GM18868 (cell line): ENCODE results near the gene CERS3.

Experiments used
- ATAC-seq: cut with Tn5 transposase; IDR thresholded peaks from one replicate; pipeline ENCODE4 v1.9.1; 2021; ENCODE audit warnings: mild to moderate bottlenecking, moderate library complexity; ENCODE audit not compliant: unreplicated experiment

CERS3 gene

DNA sequence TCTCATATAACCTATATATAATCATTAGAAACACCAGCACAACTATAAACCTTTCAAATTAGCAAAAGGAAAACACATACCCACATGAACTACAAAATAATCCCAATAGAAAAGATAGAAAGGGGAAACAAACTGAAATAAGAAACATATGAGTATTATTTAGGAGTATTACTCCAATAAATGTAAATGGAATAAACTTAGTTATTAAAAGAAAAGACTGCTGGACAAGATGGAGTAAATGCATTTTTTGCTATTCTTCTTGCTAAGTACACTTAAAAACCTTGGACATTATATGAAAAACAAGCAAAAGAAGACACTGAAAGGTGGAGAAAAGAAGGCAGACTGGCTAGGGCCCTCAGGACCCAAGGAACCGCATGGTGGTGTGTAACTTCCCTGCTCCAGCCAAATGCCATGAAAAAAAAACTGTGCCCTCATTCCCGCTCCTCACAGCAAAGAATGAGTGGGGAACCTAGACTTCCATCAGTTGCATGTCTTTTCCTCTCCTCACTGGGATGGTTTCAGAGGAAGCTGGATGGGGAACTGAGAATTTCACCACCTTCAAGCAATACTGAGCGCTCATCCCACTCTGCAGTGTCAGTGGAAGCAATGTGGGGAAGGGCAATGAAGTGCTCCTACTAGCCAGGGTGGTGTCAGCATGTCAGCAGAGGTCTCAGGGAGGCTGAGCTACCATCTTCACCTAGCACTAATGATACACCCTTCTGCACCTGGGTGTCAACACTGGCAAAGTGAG is 143.3 kb downstream of the CERS3 start:
- no peak for ATAC-seq

DNA sequence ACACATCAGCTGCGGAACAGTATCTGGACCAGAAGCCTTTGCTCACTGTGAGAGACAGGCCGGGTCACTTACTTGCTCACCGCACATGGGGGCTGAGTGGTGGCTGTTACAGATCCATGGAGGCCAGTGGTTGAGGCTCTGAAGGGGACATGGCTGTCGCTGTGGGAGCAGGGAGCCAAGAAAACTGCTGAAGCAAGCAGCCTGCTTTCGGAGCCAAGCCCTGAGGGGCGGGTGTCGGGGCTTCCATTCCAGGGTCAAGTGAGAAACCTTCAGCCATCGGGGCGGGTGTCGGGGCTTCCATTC is 144.7 kb downstream of the CERS3 start:
- ATAC-seq: no peak

DNA sequence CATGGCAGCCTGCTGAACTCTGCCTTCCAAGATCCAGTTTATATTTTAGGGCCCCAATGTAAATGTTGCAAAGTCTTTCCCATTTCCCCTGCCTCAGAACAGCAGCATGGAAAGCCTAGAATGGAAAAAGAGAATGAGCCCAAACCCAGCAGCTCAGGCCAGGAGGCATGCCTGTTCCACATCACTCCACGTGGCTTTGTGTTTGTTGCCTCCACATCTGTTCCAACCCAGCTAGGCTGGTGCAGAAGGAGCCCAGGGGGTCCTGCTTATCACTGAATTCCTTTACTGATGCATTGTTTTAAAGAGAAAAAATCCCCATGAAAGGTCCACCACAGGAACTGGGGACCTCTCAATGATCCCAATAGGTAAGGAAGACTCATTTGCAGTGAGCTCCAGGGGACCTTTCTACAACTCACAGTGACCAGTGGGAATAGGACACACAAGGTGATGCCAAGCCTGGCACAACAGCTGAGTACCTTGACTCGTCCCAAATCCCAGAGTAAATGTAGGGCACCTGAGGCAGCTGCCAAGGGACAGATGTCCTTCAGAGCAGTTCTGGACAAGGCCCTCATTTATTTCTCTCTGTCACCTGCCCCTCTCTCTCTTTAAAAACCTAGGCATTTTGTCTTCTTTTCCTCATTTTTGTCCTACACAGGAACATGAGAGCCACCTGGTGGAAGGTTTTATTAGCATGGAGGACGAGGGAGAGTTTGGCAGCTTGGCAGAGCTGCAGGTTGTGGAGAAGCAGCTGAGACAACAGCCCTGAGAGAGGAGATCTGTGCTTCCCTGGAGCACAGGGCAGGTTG is 145.2 kb downstream of the CERS3 start:
- ATAC-seq: no peak

DNA sequence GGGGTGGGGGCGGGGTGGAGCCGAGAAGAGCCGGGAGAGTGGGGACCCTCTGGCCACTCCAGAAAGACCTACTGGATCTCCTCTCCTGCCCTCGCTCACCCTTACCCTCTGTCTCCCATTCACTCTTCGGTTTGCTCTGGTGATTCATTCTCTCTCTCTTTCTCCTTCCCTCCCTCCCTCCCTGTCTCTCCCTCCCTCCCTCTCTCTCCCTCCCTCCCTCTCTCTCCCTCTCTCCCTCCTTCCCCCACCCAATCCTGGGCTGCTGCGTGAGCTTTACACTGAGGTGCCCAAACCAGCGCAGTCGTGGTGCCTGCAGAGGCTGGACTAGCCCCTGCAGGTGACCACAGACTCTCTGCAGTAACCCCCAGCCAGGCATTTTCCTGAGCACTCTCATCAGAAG is 154.8 kb downstream of the CERS3 start:
- ATAC-seq: no peak

DNA sequence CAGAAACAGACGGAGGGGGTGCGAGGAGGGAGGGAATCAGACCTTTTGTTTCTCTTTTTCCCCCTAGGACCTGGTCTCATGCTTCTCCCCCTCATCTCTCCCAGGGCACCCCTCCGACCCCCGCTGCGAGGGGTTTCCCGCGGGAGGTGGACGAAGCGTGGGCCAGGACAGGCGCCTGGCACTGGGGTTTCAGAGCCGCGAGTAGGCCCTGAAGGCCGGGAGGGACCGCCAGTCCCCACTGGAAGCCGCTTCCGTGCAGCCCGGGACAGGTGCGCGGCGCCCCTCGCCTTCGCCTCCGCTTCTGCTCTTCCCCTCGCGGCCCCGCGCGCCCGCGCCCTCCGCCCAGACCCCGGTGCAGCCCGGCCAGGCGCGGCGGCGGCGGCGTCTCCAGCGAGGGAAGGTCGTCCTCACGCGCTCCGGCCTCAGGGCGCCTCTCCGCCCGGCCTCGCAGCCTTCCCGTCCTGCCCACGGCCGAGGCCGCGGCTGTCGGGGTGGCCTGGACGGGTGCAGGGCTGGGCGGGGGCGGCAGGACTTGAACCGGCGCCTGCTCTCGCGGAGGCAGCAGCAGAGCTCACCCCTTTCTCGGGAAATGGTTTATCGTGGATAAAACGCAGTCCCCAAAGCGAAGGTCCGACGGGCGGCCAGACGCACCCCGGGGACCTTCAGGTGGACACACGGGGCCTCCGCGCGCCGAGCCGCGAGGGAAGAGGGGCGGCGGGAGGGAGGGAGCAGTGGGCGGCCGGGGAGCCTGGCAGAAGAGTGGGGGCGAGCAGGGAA is 155.4 kb downstream of the CERS3 start:
- no peak for ATAC-seq

DNA sequence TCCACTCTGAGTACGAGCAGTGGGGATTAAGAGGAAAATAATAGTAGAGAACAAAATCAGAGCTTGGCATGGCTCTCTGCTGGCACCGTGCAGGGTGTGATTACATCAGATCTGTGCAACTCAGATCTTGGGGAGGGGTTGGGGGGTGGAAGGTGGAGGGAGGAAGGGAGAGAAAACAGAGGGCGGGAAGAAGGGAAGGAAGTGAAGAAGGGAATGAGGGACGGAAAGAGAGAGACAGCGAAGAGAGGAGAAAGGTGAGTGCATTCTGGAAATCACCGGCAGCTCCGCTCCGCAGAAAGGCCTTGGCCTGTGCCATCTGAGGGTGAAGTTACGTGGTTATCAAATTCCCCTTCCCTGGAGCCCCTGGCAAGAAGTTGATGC is 156.0 kb downstream of the CERS3 start:
- no peak for ATAC-seq

DNA sequence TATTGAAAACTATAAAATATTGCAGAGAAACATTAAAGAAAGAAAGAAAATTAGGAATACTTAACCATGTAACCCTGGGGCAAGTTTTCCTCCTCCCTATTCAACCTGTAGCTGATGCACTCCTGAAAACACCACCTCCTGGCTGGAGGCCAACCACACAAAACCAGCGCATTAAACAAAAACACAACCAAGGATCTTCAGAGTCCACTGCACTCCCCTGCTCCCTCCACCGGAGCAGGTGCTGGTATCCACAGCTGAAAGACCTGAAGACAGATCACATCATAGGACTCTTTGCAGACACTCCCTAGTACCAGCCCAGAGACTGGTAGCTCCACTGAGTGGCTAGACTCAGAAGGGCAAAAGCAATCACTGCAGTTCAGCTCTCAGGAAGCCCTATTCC is 173.4 kb downstream of the CERS3 start:
- ATAC-seq: no peak

DNA sequence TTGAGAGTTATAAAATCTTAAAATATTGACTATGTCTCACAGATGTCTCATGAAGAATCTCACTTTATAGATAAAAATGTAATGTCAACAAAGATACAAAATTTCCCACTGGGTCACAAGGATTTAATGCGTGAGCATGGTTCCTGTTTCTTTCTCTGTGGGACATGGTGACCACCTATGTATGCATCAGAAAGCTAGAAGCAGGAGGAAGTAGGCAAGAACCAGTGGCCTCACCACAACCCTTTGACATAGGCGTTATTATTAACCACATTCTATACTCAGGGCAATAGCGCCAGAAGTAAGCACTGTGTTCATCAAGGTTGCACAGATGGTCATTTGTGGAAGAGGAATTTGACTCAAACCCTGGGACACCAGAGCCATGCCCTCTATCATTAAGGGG is 175.3 kb downstream of the CERS3 start:
- no peak for ATAC-seq

DNA sequence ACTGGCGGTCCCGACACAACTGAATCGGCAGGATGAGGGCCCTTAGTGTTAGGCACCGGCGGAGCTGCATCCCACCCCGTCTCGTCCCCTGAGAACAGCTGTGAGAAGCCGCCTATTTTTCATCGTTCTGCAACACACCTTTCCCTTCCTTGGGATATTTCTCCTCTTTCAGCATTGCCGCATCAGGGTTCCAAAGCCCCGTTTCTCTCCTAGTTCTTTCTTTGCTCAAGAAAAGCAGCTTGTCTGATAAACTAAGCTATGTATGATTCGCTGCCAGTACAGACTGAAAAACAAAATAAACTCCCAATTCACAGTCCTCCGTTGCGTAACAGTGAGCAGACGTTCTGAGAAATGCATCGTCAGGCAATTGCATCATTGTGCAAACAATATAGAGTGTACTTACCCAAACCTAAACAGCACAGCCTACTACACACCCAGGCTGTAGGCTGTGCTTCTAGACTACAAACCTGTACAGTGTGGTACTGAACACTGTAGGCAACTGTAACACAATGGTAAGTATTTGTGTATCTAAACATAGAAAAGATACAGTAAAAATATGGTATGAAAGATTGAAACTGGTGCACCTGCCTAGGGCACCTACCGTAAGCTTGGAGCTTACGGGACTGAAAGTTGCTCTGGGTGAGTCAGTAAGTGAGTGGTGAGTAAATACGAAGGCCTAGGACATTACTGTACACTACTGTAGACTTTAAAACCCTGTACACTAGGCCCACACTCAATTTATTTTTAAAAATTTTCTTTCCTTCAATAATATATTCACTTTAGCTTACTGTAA is 178.1 kb downstream of the CERS3 start:
- ATAC-seq: no peak
